Mucosa of stomach (tissue), 1 donor: ENCODE measurements around the gene CAMSAP2.

Experiments
- H3K27me3 ChIP-seq: one replicate; pipeline ENCODE4 v1.7.0; 2013; ENCODE audit warnings: mild to moderate bottlenecking, low read length; ENCODE audit not compliant: control insufficient read depth, insufficient read depth
- H3K36me3 ChIP-seq: one replicate; pipeline ENCODE4 v1.7.0; 2013; ENCODE audit warnings: low read length; ENCODE audit not compliant: control insufficient read depth, insufficient read depth
- H3K4me1 ChIP-seq: one replicate; pipeline ENCODE4 v1.7.0; 2013; ENCODE audit warnings: mild to moderate bottlenecking, low read length; ENCODE audit not compliant: control insufficient read depth, insufficient read depth
- H3K4me3 ChIP-seq: one replicate; pipeline ENCODE4 v1.7.0; 2013; ENCODE audit warnings: low read length
- H3K9ac ChIP-seq: one replicate; pipeline ENCODE4 v1.7.0; 2013; ENCODE audit warnings: mild to moderate bottlenecking, low read length, moderate library complexity
- H3K9me3 ChIP-seq: one replicate; pipeline ENCODE4 v1.7.0; 2013; ENCODE audit warnings: mild to moderate bottlenecking, low read length, moderate library complexity; ENCODE audit not compliant: control insufficient read depth
- donor health status: Pancreatic carcinoma.

CAMSAP2 gene

DNA sequence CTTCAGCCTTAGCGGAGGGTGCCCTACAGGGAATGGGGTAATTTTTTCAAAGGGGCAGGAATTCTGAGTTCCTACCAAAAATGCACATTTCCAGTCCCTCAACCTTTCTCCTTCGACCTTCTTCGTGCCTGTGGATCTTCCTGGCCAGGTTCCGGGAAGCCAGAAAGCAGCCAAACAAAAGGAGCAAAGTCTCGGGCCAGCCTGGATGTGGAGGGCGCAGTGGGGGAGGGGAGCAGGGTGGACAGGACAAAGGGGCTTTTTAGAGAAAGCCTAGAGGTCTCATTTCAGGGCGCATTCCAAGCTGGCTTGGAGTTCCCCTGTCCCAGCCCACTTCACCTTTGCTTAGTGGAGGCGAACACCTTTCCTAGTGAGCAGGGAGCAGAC, 153.1 kb downstream of the CAMSAP2 start:
- Histone ChIP-seq H3K4me3 (peak overlapping the region; percentile 65), H3K36me3 (no peaks in the 10 kb centered on the region), H3K9me3 (no peaks in the 10 kb centered on the region), H3K4me1 (peaks cover 38% of the 10 kb centered on the region), H3K9ac (peak overlapping the region; percentile 78), H3K27me3 (peaks cover 5% of the 10 kb centered on the region)

DNA sequence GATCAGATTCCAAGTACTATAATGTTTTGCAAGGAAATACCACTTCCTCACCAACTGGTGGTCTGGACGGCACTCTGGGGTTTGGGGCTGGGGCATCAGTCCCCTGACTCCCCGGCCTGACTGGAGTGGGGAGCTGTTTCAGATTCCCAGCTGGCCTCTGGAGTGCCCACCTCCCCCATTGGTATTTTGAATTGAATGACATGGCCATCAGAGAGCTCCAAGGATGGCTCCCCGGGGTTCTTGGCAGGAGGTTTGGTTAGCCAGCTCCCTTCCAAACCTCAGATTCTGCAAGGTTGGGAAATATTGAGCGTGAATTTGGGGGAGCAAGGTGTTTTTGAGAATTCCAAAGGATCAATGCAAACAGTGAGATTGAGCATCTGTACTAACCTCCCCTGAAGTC, 153.9 kb downstream of the CAMSAP2 start:
- no peak overlapping the region for H3K4me3 ChIP-seq
- peaks cover 44% of the 10 kb centered on the region for H3K4me1 ChIP-seq
- H3K36me3 ChIP-seq, result peaks cover 2% of the 10 kb centered on the region
- peaks cover 5% of the 10 kb centered on the region for H3K27me3 ChIP-seq
- no peaks in the 10 kb centered on the region for H3K9me3 ChIP-seq
- peak overlapping the region; percentile 99 for H3K9ac ChIP-seq

DNA sequence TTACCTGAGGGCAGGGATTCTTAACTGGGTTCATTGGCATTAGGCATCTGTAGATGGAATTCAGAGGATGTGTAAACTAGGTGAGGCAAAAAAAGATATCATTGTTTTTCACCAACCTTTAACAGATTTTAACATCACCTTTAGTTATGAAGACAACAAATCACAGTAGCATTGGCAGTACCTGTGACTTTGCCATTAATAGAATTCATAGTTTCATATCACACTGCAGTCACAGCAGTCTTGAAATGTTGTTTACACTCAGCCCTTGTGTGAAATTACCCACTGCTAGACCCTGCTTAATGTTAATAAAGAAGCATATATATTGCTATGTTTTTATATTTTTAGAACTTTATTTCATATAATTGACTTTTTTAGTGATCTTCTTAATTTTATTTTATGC, 154.3 kb downstream of the CAMSAP2 start:
- Histone ChIP-seq H3K9ac (peak overlapping the region; percentile 99), H3K27me3 (peaks cover 5% of the 10 kb centered on the region), H3K4me3 (no peak overlapping the region), H3K9me3 (no peaks in the 10 kb centered on the region), H3K4me1 (peaks cover 48% of the 10 kb centered on the region), H3K36me3 (peaks cover 6% of the 10 kb centered on the region)

DNA sequence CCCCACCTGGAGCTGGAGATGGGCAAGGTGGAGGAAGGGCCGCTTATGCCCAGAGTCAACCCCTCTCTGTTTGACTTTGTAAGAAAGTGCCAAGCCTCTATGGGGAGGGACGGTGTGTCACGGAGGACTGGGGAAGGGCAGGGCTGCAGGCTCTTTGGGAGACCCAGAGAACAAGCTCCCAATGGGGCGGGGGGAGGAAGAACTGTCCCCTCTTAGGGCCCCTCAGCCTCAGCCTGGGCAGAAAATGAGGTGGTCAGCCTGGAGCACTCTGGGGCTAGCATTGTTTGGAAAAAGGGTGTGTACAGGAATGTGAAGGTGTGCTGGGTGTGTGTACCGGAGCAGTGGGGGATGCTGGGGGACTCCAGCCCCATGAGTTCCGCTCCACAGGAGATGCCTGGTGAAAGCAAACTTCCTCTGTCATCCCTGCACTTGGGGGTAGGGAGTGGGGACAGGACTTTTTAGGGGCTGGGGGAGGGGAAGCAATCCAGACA, 154.8 kb downstream of the CAMSAP2 start:
- H3K27me3 ChIP-seq, result peaks cover 5% of the 10 kb centered on the region
- H3K36me3 ChIP-seq, result peaks cover 11% of the 10 kb centered on the region
- peak overlapping the region; percentile 99 for H3K9ac ChIP-seq
- H3K4me1 ChIP-seq, result peaks cover 53% of the 10 kb centered on the region
- H3K4me3 ChIP-seq, result peak overlapping the region; percentile 95
- no peaks in the 10 kb centered on the region for H3K9me3 ChIP-seq

DNA sequence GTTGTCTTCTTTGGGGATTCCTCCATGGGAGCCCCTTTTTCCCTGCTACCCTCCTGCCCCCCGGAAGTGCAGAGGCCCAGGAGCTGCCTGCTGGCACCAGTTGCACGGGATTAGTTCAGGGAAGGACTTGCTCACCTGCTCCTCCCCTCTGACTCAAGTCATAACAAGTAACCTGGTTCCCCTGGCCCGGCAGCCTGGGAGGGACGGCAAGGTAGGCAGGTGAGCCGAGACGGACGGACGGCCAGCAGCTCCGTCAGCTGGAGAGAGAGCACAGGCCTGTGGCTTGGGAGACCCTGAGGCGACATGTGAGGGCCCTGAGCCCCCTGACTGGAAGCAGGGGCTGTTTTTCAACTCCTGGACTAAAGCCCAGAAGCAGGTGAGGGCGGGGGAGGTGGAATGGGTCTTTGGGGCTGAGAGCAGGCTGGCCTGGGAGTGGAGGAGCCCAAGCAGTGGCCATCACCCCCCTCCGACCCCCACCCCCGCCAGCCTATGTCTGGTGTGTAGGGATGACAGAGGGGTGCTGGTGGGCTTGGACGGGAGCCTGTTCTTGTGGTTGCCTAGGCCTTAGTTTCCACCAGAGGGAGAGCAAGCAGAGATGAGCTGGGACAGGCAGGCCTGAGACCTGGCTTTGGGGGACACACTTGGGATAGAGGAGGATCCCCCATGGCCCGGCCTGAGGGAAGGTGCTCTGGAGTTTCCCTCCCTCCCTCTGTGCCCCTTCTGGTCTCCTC, 156.2 kb downstream of the CAMSAP2 start, which contains the start of gene INAVA:
TSS of gene INAVA (plus strand) at position 189 of the 731 bp plus-strand sequence. CDS start 3,501 bp downstream, outside the sequence.
- H3K27me3 ChIP-seq, result peaks cover 5% of the 10 kb centered on the region
- H3K4me1 ChIP-seq, result peaks cover 61% of the 10 kb centered on the region
- peaks cover 19% of the 10 kb centered on the region for H3K36me3 ChIP-seq
- H3K9ac ChIP-seq, result peak within 1 kb of the TSS; percentile 99
- H3K9me3 ChIP-seq, result no peaks in the 10 kb centered on the region
- H3K4me3 ChIP-seq, result peak within 1 kb of the TSS; percentile 95

DNA sequence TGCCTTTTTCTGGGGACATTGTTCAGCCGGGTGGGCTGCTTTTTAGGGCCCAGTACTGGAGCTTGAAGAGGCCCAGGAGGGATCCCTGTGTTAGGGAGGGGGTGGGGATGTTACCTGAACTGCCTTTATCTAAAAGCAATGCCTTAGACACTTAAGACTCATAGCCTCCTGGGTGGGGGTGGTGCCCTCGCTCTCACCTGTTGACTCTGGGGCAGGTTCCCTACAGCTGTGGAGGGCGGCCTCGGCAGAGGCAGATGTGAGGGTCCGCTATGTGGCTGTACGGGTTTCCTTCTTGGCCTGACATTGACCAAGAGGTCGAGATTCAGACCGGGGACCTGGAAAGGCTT, 156.7 kb downstream of the CAMSAP2 start:
- H3K27me3 ChIP-seq, result peaks cover 5% of the 10 kb centered on the region
- H3K9me3 ChIP-seq, result no peaks in the 10 kb centered on the region
- H3K4me3 ChIP-seq, result peak overlapping the region; percentile 95
- peak overlapping the region; percentile 99 for H3K9ac ChIP-seq
- H3K4me1 ChIP-seq, result peaks cover 66% of the 10 kb centered on the region
- peaks cover 25% of the 10 kb centered on the region for H3K36me3 ChIP-seq

DNA sequence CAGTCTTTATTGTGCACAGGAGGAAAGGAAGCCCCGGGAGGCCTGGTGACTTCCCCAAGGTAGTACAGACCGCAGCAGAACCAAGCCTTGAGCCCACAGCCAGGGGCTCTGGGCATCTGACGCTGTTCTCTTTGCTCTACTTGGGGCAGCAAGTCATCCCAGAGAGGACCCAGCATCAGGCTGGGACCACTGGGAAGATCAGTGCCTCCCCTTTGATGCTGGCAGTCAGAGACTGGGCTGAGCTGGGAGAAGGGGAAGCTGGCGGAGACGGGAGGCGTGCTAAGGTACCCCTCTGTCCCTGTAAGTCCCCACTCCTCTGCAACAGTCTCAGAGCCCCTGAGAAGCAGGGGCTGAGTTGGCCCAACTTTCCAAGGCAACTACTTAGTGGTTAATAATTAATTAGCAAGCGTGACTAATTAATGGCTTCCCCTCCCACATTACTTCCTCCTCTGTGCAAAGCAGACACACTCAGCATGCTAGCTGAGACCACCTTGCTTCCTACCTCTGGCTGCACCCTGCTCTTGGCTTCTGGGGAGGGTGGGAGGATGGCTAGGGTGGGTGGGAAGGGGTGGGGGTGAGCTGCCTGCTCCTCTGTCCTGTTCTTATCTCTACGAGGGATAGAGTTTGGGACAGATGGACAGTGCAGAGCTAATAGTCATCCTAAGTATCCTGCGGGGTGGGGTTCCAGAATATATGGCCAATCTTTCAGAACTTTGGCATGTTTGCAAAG, 157.3 kb downstream of the CAMSAP2 start:
- Histone ChIP-seq H3K4me1 (peaks cover 67% of the 10 kb centered on the region), H3K9me3 (no peaks in the 10 kb centered on the region), H3K27me3 (peaks cover under 1% of the 10 kb centered on the region), H3K4me3 (peak overlapping the region; percentile 95), H3K36me3 (peaks cover 27% of the 10 kb centered on the region), H3K9ac (peak overlapping the region; percentile 99)

DNA sequence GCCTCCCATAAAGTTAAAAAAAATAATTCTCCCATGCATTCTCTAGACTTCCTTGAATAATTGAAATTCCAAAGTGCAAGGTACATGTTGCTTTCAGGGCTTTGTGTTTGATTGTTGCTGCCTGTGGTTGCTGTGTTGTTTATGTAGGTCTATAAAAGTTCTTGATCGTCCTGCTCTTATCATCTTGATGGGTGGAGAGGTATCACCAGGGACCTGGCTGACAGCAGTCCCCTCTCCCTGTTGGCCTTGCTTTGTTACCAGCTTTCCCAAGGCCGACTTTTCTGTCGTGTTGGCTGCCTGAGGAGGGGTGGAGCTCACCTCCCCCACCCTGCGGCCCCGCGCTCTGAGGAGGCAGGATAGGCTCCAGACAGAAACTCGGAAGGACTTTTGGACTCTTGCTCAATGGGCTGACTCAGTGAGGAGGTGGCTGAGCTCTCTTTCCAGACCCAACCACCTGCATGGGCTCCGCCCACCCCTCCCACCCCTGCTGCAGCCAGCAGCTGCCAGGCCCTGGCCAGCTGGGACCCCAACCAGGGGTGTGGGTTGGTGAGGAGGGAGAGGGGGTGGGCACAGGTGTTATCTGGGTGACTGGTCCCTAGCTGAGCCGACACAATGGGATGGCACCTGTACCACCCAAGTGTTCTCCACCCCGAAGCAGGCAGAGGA, 158.0 kb downstream of the CAMSAP2 start:
- peaks cover 68% of the 10 kb centered on the region for H3K4me1 ChIP-seq
- peak overlapping the region; percentile 99 for H3K9ac ChIP-seq
- no peaks in the 10 kb centered on the region for H3K9me3 ChIP-seq
- H3K4me3 ChIP-seq, result peak overlapping the region; percentile 67
- H3K27me3 ChIP-seq, result no peaks in the 10 kb centered on the region
- H3K36me3 ChIP-seq, result peaks cover 32% of the 10 kb centered on the region

DNA sequence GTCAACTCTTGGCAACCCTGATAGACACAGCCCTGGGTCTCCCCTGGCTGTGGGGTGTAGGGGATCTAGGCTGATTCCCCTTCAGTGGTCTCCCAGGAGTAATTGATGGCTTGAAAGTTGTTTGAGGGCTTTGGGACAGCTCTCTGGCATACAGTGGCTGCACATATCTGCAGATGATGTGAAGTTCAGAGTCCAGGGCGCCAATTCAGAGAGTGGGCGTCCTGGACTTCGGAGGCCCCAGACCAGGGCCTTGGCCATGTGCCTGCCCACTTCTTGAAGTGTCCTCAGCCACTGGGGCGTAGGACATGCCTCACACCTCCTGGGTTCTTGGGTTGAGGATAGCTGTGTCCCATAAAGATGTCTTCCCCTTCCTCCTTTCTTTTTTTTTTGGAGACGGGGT, 158.6 kb downstream of the CAMSAP2 start:
- Histone ChIP-seq H3K9ac (peak overlapping the region; percentile 42), H3K36me3 (peaks cover 32% of the 10 kb centered on the region), H3K4me1 (peaks cover 68% of the 10 kb centered on the region), H3K4me3 (peak overlapping the region; percentile 67), H3K9me3 (no peaks in the 10 kb centered on the region), H3K27me3 (no peaks in the 10 kb centered on the region)

DNA sequence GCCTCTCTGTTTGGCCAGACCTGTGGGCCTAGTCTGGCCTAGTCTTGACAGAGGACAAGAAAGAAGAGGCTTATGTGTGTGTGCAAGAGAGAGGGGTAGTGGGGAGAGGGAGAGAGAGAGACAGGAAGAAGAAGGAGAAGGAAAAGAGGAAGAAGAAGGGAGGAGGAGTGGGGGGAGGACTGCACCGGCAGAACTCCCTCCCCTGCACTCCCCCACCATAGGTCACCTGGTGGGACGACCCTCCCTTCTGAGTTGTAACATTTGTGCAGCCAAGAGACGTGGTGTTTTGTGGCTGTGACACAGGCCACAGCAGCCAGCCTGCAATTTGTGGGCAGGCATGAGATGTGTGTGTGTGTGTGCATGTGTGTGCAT, 160.3 kb downstream of the CAMSAP2 start:
- peaks cover 32% of the 10 kb centered on the region for H3K36me3 ChIP-seq
- no peaks in the 10 kb centered on the region for H3K27me3 ChIP-seq
- peaks cover 66% of the 10 kb centered on the region for H3K4me1 ChIP-seq
- no peaks in the 10 kb centered on the region for H3K9me3 ChIP-seq
- H3K9ac ChIP-seq, result no peak overlapping the region
- H3K4me3 ChIP-seq, result no peak overlapping the region

DNA sequence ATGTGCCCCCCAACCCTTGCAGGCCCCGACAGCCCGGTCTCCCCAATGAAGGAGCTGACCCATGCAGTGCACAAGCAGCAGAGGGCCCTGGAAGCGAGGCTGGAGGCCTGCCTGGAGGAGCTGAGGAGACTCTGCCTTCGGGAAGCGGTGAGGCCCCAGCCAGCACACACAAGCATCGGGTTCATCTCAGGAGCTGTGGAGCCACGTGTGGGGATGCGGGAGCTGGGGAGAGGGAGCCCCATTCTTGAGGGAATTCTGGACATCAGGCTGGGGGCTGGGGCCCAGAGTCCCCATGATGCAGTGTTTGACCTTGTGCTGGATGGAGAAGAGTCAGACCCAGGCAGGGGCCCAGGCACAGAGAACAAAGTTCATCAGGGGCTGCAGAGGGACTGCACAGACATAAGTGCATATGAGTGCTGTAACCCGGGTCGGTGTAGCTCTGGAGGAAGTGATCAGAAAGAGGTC, 160.8 kb downstream of the CAMSAP2 start:
- Histone ChIP-seq H3K9me3 (no peaks in the 10 kb centered on the region), H3K9ac (no peak overlapping the region), H3K4me3 (no peak overlapping the region), H3K4me1 (peaks cover 66% of the 10 kb centered on the region), H3K27me3 (no peaks in the 10 kb centered on the region), H3K36me3 (peaks cover 32% of the 10 kb centered on the region)
